NCI-H460 (cell line): ENCODE results near the gene SLC7A14. TPM values are rescaled to one million over a fixed set of nuclear protein-coding genes. Genes with fewer than 3 reads are reported as not detected.

Experiments used
- DNase-seq: peaks from one replicate; pipeline ENCODE4 v3.0.0-alpha.2; 2016; ENCODE audit warnings: low read depth; ENCODE audit errors: extremely low read depth
- total RNA-seq: library from RNA; depleted of rRNA; stranded (reverse); fragments of >200 nt; shearing (Covaris generic); gene quantifications from 2 replicates; pipeline ENCODE4 v1.2.3, GENCODE V29; 2014

Gene SLC7A14
- total RNA-seq, 1 experiment from 2014 or later, result not detected

DNA sequence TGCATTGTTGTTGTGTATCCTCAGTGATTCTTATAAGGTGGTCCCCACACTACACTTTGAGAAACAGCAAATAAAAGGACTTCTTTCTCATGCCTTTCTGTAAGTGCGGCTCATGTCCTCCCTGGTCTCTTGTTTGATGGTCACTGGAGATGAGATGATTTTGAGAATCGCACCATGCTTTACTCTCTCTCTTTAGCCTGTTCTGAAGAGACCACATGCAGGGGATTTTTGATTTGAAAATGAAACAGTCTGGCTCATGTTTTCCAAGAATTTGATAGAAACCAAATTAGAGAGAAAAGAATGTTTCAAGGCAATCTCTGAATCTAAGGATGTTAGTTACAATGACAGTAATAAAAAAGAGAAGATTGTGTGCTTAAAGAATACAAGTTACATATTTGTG is 149.2 kb downstream of the SLC7A14 start:
- no peak for DNase-seq

DNA sequence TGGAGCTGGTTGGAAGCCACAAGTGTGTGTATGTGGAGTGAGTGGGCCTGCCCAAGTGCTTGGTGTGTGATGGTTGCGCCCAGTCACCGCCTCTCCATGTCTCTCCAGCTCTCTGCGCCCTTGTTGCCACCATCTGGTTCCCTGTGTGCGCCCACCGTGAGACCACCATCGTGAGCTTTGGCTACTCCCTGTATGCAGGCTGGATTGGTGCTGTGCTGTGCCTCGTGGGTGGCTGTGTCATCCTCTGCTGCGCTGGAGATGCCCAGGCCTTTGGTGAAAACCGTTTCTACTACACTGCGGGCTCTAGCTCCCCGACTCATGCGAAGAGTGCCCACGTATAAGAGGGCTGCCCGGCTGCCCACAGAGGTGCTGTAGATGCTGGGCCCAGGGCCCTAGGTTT is 153.5 kb downstream of the SLC7A14 start:
- no peak for DNase-seq

- no peak for DNase-seq
Measured at GRCh38 chr3:170431054-170431453, 154.8 kb downstream of the SLC7A14 start.

DNA sequence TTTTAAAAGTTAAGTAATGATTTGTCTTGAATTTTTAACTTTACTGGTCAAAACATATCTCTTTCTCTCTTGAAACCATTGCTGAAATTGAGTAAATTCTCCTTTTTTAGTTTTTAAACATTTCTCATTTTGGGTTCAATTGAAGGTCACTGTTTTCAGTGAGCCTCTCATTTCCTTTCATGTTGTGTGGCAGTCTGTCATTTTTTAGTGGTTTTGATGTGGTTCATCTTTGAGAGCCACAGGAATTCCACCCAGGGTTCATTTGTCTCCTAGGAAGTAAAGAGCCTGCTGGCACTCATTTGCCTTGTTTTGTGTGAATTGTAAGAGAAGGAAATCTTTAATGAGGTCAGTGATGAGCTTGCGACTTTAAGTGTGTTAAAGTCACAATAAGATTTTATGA is 156.8 kb downstream of the SLC7A14 start:
- no peak for DNase-seq

DNA sequence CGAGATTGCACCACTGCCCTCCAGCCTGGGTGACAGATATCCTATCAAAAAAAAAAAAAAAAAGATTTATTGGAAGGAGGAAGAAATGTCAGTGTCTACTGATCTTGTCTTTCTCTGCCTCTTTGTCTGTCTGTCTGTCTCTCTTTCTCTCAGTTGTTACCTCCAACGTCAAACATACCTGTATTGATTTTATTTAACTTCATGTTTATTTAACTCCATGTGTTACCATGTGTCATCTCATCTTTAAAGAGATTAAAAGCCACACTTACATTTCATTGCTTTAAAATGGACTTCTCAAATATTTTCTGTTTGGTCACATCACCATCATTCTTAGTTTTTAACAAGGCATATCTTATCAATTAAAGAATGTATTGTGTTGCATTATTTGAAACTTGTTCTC is 157.8 kb downstream of the SLC7A14 start:
- DNase-seq, result no peak

- no peak for DNase-seq
Measured at GRCh38 chr3:170426240-170426797, 159.6 kb downstream of the SLC7A14 start.

GRCh38 chr3:170425491-170426239 is 160.2 kb downstream of the SLC7A14 start:
- DNase-seq, result no peak

- DNase-seq, result no peak
Measured at GRCh38 chr3:170424879-170425278, 161.0 kb downstream of the SLC7A14 start.

DNA sequence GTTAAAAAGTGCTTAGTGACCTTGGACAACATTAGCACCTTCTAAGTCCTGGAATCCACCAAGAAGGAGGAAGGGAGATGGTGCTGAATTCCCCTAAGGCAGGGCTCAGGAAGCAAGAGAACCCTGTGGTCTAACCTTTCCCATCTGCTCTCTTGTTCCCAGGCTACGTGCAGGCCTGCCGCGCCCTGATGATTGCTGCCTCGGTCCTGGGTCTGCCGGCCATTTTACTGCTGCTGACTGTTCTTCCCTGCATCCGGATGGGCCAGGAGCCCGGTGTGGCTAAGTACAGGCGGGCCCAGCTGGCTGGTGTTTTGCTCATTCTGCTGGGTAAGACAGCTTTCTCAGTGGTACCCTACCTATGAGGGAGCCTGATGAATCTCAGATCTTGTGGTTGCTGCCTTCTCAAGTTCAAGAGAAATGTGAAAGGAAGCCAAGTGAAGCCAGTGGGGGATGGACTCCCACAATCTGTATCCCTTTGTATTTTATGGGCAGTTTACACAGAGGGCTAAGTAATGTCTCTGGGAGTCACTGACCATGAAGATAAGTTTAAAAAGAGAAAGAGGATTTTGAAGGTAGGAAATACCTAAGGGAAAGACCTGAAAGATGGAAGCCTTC is 162.8 kb downstream of the SLC7A14 start:
- DNase-seq, result no peak

GRCh38 chr3:170421758-170422157 is 164.1 kb downstream of the SLC7A14 start:
- DNase-seq, result no peak

DNA sequence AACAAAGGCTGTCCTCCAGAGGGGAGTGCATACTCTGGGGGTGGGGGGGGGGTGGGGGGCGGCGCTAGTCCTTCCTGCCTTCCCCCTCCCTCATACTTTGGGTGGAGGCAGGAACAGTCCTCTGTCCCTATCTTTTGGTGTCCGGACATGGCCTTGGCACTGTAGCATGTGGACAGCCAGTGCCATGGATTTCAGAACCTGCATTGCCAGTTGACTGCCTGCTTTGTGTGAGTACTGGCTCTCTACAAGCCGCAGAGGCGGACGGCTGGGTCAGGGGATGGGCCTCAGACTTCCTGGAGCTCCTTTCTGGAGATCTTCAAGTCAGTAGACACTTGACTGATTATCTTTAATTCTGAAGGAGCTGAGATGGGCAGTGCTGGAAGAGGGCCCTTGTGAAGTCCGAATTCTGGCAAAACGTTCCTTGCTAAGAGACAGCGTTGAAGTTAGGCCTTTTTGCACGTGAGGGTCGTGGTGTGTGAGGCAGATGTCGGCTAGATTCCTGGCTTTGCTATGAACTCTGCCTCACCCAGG is 164.7 kb downstream of the SLC7A14 start:
- DNase-seq, result no peak

GRCh38 chr3:170420307-170420821 is 165.5 kb downstream of the SLC7A14 start:
- DNase-seq, result no peak

- DNase-seq, result no peak
Measured at GRCh38 chr3:170419557-170420087, 166.3 kb downstream of the SLC7A14 start.

DNA sequence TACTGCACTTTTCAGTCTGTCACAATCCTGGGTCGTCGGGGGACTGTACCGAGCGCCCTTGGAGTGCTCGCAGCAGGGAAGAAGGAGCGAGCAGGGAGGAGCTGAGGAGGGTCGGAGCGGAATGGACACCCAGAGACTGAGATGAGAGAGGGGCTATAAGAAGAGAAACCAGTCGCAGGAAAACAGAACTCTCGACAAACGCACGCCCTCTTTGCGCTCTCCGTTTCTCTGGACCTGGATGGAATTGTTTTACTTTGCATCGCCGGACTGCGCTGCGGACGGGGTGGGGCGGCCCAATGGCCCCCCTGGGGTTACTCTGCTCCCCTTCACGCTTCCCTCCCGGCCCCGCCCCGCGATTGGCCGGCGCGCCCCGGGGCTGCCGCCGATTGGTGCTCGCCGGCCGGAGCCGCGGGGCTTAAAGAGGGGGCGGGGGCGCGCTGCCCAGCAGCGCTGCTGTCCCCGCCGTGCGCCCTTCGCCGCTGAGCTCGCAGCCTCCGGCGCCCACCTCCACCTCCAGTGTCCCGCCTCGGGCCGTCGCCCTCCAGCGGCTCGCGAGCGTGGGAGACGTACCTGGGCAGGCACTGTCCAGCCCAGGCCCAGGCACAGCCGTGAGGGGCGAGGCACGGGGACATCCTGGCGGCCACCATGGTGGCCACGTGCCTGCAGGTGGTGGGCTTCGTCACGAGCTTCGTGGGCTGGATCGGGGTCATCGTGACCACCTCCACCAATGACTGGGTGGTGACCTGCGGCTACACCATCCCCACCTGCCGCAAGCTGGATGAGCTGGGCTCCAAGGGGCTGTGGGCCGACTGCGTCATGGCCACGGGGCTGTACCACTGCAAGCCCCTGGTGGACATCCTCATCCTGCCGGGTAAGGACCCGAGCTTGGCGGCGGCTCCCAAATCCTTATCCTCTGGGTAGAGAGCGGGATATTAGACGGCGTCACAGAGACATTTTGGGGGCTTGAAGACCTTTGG is 167.2 kb downstream of the SLC7A14 start, which contains the start of gene CLDN11:
CLDN11 (plus strand) TSS at position 447 of the 977 bp plus-strand sequence; CDS start at position 646, 199 bp downstream.
- peak; percentile 11 for DNase-seq

DNA sequence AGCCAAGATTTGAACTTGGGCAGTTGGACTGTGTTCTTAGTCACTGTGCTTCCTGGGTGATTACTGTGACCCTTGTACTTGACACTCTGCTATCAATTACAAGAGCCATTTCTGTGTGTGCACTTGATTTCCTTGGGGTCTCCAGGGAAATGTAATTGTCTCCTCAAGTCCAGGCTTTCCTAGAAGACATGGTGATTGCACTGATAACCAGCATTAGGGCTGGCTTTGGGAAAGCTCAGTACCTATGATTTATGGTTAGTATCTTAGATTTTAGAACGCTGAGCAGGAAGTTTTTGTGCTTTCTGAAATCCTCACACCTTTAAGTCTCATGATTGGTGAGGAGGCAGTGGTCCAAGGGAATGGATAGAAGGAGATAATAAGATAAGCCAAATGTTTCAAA is 168.8 kb downstream of the SLC7A14 start:
- DNase-seq, result no peak

- DNase-seq, result peak; percentile 56
Measured at GRCh38 chr3:170414202-170414663, 171.6 kb downstream of the SLC7A14 start.

DNA sequence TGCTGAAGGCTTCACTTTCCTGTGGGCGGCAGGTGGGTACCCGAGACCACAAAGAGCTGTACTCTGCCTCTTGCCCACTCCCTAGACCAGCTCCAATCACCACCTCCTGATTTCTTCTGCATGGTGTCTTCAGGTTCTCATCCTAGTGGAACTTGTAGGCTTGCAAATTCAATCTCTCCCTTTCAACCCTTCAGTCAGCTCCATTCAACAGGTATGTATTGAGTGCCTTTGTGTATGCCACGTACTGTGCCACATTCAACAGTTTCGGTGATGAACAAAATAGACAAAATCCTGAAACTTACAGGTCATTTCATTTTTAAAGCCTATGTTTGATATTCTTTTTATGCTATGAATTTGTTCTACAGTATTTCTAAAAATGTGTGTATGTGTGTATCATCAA is 172.6 kb downstream of the SLC7A14 start:
- no peak for DNase-seq

GRCh38 chr3:170410428-170411029 is 175.3 kb downstream of the SLC7A14 start:
- peak; percentile 16 for DNase-seq
